Breast epithelium (tissue), 3 donors: ENCODE data around the gene ARHGEF25.

Experiments
- POLR2A ChIP-seq: fragments of 450-650 bp; IDR thresholded peaks from one replicate; pipeline ENCODE4 v1.6.1; 2016; ENCODE audit warnings: antibody characterized with exemption, mild to moderate bottlenecking, moderate library complexity
- POLR2AphosphoS5 ChIP-seq, 3 donors: sonication (generic); formaldehyde crosslinking; IDR thresholded peaks; one replicate each; pipeline ENCODE4 v1.6.1; 2017; ENCODE audit warnings: antibody characterized with exemption in 3 of 3
- TF ChIP-seq, protein P1 (sequence below), 3 donors: fragments of 450-650 bp; IDR thresholded peaks; one replicate each; pipeline ENCODE4 v1.5.1; 2016 to 2017; ENCODE audit warnings: antibody characterized with exemption in 3 of 3, mild to moderate bottlenecking in 3 of 3, moderate library complexity in 3 of 3

DNA sequence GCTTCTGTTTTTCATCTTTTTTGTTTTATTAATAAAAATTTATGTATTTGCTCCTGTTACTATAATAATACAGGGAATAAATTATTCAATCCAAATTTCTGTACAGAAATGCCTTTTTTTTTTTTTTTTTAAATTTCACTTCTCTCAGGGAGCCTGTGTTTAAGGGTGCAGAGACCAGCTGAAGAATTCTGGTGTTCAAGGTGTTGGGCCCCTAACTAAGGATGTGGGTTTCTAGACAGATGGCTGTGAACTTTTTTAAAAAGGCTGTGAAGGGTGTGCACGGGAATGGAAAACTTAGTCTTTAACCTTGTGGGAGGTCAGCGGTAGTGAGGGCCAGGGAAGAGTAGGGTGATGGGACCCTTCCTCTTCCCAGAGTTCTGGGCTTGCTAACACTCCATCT is 7.9 kb upstream of the ARHGEF25 start:
- TF ChIP-seq POLR2AphosphoS5 (IDR thresholded peaks at IDR 0.05) (no peak), POLR2A (no peak)
- TF ChIP-seq, protein P1, sequence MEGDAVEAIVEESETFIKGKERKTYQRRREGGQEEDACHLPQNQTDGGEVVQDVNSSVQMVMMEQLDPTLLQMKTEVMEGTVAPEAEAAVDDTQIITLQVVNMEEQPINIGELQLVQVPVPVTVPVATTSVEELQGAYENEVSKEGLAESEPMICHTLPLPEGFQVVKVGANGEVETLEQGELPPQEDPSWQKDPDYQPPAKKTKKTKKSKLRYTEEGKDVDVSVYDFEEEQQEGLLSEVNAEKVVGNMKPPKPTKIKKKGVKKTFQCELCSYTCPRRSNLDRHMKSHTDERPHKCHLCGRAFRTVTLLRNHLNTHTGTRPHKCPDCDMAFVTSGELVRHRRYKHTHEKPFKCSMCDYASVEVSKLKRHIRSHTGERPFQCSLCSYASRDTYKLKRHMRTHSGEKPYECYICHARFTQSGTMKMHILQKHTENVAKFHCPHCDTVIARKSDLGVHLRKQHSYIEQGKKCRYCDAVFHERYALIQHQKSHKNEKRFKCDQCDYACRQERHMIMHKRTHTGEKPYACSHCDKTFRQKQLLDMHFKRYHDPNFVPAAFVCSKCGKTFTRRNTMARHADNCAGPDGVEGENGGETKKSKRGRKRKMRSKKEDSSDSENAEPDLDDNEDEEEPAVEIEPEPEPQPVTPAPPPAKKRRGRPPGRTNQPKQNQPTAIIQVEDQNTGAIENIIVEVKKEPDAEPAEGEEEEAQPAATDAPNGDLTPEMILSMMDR (IDR thresholded peaks at IDR 0.05), result no peak
